ENCODE data around the gene CCDC74B.
"Not testable (repeated sequence)": the region's sequence is repeated elsewhere in the genome, so short reads cannot be mapped to it uniquely, and the experiment has no call there.

CCDC74B gene

DNA sequence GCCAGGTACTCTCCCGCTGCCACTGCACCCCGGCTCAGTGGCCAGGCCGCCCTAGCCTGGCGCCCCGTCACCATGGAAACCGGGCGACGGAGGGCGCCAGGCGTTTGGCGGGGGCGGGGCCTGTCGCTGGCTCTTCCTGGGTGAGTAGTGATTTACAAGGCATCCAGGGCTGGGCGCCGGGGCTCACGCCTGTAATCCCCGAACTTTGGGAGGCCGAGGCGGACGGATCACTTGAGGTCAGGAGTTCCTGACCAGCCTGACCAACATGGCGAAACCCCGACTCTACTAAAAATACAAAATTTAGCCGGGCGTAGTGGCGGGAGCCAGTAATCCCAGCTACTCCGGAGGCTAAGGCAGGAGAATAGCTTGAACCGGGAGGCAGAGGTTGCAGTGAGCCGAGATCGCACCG lies at the start of gene CCDC74B:
Gene CCDC74B (minus strand): TSS at position 107 of the 409 bp plus-strand sequence. CDS start 116 bp downstream, outside the sequence.
- DNase-seq (ENCODE audit: low read depth); in situ Hi-C loops (cut with HindIII; ENCODE audit: low sequenced_read_pairs): not testable (repeated sequence)
- H3K4me3 ChIP-seq (ENCODE audit: low read depth, low read length) = peak within 1 kb of the TSS; percentile 33

DNA sequence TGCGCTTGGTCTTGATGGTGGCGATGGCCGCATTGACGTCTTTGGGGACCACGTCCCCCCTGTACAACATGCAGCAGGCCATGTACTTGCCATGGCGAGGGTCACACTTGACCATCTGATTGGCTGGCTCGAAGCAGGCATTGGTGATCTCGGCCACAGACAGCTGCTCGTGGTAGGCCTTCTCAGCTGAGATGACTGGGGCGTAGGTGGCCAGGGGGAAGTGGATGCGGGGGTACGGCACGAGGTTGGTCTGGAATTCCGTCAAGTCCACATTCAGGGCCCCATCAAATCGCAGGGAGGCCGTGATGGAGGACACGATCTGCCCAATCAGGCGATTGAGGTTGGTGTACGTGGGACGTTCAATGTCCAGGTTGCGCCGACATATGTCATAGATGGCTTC lies 48.9 kb upstream of the CCDC74B start:
- H3K4me3 ChIP-seq (ENCODE audit: low read depth, low read length); in situ Hi-C loops (cut with HindIII; ENCODE audit: low sequenced_read_pairs): not testable (repeated sequence)

DNA sequence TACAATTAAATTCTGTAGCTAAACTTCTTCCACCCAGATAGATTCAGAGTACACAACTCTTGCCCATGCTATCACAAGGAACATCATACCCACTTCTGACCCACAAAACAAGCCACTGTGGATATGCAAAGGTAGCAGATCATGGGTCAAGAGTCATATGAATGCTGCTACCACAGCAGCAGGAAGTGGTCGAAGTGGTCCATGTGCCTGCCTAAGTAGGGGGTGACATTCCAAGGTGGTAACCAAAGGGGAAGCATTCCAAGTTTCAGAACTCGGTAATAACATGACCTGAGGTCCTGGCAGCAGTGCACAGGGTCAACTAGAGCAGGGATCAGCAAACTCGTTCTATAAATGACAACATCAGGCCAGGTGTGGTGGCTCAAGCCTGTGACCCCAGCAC lies 47.5 kb upstream of the CCDC74B start:
- in situ Hi-C loops (cut with HindIII; ENCODE audit: low sequenced_read_pairs); DNase-seq (ENCODE audit: low read depth); H3K4me3 ChIP-seq (ENCODE audit: low read depth, low read length): not testable (repeated sequence)

More for the DNA sequence above, 48.9 kb upstream of the CCDC74B start:
- DNase-seq (ENCODE audit: low read depth) = not testable (repeated sequence)

DNA sequence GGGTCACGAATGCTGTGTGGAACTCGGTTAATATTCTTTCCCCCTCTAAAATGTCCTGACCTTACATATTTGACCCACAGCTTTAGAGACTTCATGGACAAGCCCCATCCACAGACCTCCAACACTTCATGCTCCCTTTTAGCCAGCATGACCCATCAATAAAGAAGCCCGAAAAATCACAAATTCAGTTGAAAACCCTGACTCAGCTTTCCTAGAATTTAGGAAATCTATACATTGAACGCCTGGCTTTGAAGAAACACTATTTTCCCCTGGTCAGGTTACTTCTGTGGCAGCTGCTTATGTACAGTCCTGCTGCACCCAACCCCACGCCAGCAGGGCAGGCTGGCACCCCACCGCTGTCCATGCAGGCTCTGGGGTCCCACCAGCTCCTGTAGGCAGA lies 46.4 kb upstream of the CCDC74B start:
- not testable (repeated sequence) for H3K4me3 ChIP-seq (ENCODE audit: low read depth, low read length); DNase-seq (ENCODE audit: low read depth)

DNA sequence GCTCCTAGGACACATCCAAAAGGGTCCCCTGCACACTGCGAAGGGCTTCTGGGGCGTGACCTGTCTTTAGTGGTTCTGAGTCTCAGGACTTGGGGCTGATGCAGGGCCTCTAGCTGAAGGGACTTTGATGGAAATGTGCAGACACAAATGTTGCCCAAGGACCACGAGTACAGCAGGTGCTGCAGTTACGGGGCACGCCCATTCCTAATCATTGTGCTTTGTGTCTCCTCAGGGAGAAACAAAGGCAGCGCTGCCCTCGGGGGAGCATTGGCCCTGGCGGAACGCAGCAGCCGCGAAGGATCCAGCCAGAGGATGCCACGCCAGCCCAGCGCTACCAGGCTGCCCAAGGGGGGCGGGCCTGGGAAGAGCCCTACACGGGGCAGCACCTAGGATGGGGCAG lies 45.3 kb upstream of the CCDC74B start:
- TF ChIP-seq, protein P1, sequence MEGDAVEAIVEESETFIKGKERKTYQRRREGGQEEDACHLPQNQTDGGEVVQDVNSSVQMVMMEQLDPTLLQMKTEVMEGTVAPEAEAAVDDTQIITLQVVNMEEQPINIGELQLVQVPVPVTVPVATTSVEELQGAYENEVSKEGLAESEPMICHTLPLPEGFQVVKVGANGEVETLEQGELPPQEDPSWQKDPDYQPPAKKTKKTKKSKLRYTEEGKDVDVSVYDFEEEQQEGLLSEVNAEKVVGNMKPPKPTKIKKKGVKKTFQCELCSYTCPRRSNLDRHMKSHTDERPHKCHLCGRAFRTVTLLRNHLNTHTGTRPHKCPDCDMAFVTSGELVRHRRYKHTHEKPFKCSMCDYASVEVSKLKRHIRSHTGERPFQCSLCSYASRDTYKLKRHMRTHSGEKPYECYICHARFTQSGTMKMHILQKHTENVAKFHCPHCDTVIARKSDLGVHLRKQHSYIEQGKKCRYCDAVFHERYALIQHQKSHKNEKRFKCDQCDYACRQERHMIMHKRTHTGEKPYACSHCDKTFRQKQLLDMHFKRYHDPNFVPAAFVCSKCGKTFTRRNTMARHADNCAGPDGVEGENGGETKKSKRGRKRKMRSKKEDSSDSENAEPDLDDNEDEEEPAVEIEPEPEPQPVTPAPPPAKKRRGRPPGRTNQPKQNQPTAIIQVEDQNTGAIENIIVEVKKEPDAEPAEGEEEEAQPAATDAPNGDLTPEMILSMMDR (IDR thresholded peaks at IDR 0.05; ENCODE audit: low read depth, low read length, missing control alignments) = no peak
- DNase-seq (ENCODE audit: low read depth) = no peak
- in situ Hi-C loops (cut with HindIII; ENCODE audit: low sequenced_read_pairs) = no loop called here
- H3K4me3 ChIP-seq (ENCODE audit: low read depth, low read length) = no peak overlapping the region

More for the DNA sequence above, 46.4 kb upstream of the CCDC74B start:
- in situ Hi-C loops (cut with HindIII; ENCODE audit: low sequenced_read_pairs) = not testable (repeated sequence)

DNA sequence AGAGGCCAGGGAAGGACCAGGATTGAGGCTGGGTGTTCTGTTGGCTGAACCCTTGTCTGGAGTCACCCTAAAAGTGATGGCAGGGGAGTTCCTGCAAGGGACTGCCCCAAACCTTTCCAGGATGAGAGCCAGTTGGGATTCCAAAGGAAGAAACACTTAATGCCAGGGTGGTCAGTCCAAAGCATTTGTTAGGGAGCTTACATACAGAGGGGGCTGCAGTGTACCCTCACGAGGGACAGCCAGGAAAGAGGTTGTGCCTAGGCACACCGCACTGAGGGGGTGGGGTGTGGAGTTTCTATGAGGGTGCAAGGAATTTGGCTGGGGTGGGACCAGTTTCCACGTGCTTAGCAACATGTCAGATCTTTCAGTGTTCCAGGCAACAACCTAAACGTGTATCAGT lies 44.0 kb upstream of the CCDC74B start:
- in situ Hi-C loops (cut with HindIII; ENCODE audit: low sequenced_read_pairs); DNase-seq (ENCODE audit: low read depth): not testable (repeated sequence)

DNA sequence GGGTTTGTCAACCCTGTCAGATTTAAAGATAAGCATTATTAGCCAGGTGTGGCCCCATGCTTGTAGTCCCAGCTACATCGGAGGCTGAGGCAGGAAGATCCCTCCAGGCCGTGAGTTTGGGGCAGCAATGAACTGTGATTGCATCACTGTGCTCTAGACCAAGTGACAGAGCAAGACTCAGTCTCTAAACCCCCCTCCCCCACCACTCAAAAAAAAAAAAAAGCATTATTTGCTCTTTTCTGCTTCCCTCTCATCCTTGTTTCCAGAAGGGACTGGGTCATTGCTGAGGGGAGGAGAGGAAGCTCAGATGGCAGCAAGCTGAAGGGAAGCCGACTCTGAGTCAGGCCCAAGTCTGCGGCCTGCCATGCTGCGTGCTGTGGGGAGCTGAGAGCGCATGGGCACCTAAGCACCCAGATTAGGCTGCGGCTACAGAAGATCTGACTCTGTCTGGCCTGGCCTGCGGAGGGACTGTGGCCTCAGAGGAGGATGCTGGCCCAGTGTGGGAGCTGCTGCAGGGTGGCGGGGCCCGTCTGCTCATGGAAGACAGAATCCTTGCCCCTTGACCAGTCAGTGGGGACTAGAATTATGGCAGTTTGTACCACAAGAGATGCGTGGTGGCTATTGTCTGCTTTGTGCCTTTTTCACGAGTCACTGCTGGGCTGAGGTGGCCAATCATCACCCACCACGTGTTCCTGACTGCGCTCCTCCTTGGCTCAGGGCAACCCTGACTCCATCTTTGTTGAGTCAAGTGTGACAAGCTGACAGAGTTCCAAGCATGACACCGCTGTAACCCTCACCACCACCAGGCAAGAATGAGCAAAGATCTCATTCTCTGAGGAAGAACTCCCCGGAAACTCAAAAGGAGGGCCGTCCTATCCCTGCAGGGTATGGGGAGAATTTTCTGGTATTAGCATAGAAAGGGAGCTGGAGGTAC lies 43.2 kb upstream of the CCDC74B start:
- DNase-seq (ENCODE audit: low read depth); H3K4me3 ChIP-seq (ENCODE audit: low read depth, low read length); in situ Hi-C loops (cut with HindIII; ENCODE audit: low sequenced_read_pairs): not testable (repeated sequence)

More for the DNA sequence above, 44.0 kb upstream of the CCDC74B start:
- not testable (repeated sequence) for H3K4me3 ChIP-seq (ENCODE audit: low read depth, low read length)

DNA sequence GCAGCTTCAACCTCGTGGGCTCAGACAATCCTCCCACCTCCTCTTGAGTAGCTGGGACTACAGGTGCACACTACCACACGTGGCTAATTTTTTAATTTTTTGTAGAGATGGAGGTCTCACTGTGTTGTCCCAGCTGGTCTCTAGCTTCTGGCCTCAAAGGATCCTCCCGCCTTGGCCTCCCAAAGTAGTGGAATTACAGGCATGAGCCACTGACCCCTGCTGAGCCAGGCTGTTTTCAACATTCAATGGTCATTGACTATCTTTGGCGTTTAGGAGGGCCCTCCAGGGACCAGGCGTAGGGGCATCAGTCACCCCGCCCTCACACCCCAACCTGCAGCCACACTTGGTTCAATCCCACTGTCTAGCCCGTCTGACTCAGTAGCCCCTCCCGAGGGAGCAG lies 42.4 kb upstream of the CCDC74B start:
- no peak for DNase-seq (ENCODE audit: low read depth)
- TF ChIP-seq, protein P1 (IDR thresholded peaks at IDR 0.05; ENCODE audit: low read depth, low read length, missing control alignments) = no peak
- in situ Hi-C loops (cut with HindIII; ENCODE audit: low sequenced_read_pairs) = no loop called here
- H3K4me3 ChIP-seq (ENCODE audit: low read depth, low read length) = no peak overlapping the region

DNA sequence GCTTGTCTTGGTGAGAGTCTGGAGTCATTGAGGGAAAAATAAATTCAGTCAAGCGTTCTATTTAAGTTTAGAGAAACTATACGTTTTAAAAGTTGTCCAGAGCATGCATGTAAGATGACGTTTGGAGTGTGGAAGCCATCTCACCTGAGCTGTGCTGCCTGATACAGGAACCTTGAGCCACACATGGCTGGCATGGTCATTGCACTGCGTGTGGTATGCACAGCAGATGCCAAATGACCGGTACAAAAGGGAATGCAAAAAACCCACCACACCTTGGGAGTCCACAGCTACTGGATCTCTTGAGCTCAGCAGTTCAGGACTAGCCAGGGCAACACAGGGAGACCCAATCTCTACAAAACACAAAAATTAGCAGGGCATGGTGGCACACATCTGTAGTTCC lies 41.5 kb upstream of the CCDC74B start:
- TF ChIP-seq, protein P1 (IDR thresholded peaks at IDR 0.05; ENCODE audit: low read depth, low read length, missing control alignments) = no peak
- DNase-seq (ENCODE audit: low read depth) = no peak
- in situ Hi-C loops (cut with HindIII; ENCODE audit: low sequenced_read_pairs) = no loop called here
- H3K4me3 ChIP-seq (ENCODE audit: low read depth, low read length) = no peak overlapping the region

DNA sequence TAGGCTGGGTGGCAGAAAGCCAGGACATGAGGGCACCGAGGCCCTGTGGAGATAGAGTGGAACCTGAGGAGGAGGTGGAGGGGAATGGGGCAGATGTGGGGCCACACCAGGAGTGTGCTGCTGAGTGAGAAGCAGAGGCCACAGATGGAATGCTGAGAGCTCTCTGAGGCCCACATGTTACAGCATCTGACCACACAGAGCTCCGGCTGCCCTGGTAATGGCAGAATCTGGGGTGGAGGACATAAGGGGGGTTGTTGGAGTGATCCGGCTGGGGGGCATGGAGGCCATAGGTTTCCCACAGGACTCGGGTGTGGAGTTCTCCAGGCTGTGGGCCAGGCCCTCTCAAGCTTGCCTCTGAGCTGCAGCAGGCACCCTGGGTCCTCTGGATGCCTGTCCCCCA lies 41.0 kb upstream of the CCDC74B start:
- TF ChIP-seq, protein P1 (IDR thresholded peaks at IDR 0.05; ENCODE audit: low read depth, low read length, missing control alignments) = no peak
- in situ Hi-C loops (cut with HindIII; ENCODE audit: low sequenced_read_pairs) = no loop called here
- no peak for DNase-seq (ENCODE audit: low read depth)
- no peak overlapping the region for H3K4me3 ChIP-seq (ENCODE audit: low read depth, low read length)
